ENCODE data around the gene TRNAU1AP. TPM values are rescaled to one million over a fixed set of nuclear protein-coding genes. Genes with fewer than 3 reads are reported as not detected.
"Not testable (repeated sequence)": the region's sequence is repeated elsewhere in the genome, so short reads cannot be mapped to it uniquely, and the experiment has no call there.

The TRNAU1AP gene
- total RNA-seq, 1 donor from 2014 or later = 38.6 TPM

GRCh38 chr1:28578696-28579218 is 25.9 kb downstream of the TRNAU1AP start:
- Mint-ChIP-seq H3K36me3 (ENCODE audit: insufficient read depth) (peaks cover 21% of the 10 kb centered on the region), H3K4me3 (ENCODE audit: low read depth) (no peak overlapping the region), H3K4me1 (ENCODE audit: low read depth) (peaks cover 19% of the 10 kb centered on the region), H3K27ac (no peak overlapping the region), H3K27me3 (peaks cover 3% of the 10 kb centered on the region), H3K9me3 (ENCODE audit: low read depth) (no peaks in the 10 kb centered on the region)
- TF ChIP-seq, protein P1, sequence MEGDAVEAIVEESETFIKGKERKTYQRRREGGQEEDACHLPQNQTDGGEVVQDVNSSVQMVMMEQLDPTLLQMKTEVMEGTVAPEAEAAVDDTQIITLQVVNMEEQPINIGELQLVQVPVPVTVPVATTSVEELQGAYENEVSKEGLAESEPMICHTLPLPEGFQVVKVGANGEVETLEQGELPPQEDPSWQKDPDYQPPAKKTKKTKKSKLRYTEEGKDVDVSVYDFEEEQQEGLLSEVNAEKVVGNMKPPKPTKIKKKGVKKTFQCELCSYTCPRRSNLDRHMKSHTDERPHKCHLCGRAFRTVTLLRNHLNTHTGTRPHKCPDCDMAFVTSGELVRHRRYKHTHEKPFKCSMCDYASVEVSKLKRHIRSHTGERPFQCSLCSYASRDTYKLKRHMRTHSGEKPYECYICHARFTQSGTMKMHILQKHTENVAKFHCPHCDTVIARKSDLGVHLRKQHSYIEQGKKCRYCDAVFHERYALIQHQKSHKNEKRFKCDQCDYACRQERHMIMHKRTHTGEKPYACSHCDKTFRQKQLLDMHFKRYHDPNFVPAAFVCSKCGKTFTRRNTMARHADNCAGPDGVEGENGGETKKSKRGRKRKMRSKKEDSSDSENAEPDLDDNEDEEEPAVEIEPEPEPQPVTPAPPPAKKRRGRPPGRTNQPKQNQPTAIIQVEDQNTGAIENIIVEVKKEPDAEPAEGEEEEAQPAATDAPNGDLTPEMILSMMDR (IDR thresholded peaks at IDR 0.05; ENCODE audit: unreplicated experiment) = no peak
- no peak for DNase-seq (ENCODE audit: low spot score, unreplicated experiment)

- peaks cover 3% of the 10 kb centered on the region for H3K27me3 Mint-ChIP-seq
- H3K4me1 Mint-ChIP-seq (ENCODE audit: low read depth) = peaks cover 19% of the 10 kb centered on the region
- no peaks in the 10 kb centered on the region for H3K9me3 Mint-ChIP-seq (ENCODE audit: low read depth)
- H3K36me3 Mint-ChIP-seq (ENCODE audit: insufficient read depth) = peaks cover 21% of the 10 kb centered on the region
- no peak for DNase-seq (ENCODE audit: low spot score, unreplicated experiment)
- peak overlapping the region; percentile 87 for H3K4me3 Mint-ChIP-seq (ENCODE audit: low read depth)
- TF ChIP-seq, protein P1 (IDR thresholded peaks at IDR 0.05; ENCODE audit: unreplicated experiment) = no peak
- peak overlapping the region; percentile 60 for H3K27ac Mint-ChIP-seq
Measured at GRCh38 chr1:28579401-28579800, 26.5 kb downstream of the TRNAU1AP start.

GRCh38 chr1:28580722-28581530 is 28.0 kb downstream of the TRNAU1AP start:
- Mint-ChIP-seq H3K36me3 (ENCODE audit: insufficient read depth) (peaks cover 21% of the 10 kb centered on the region), H3K27me3 (peaks cover 3% of the 10 kb centered on the region), H3K27ac (peak overlapping the region; percentile 95), H3K4me1 (ENCODE audit: low read depth) (peaks cover 19% of the 10 kb centered on the region), H3K4me3 (ENCODE audit: low read depth) (peak overlapping the region; percentile 87), H3K9me3 (ENCODE audit: low read depth) (no peaks in the 10 kb centered on the region)
- TF ChIP-seq, protein P1 (IDR thresholded peaks at IDR 0.05; ENCODE audit: unreplicated experiment) = peak; percentile 32
- DNase-seq (ENCODE audit: low spot score, unreplicated experiment) = no peak

DNA sequence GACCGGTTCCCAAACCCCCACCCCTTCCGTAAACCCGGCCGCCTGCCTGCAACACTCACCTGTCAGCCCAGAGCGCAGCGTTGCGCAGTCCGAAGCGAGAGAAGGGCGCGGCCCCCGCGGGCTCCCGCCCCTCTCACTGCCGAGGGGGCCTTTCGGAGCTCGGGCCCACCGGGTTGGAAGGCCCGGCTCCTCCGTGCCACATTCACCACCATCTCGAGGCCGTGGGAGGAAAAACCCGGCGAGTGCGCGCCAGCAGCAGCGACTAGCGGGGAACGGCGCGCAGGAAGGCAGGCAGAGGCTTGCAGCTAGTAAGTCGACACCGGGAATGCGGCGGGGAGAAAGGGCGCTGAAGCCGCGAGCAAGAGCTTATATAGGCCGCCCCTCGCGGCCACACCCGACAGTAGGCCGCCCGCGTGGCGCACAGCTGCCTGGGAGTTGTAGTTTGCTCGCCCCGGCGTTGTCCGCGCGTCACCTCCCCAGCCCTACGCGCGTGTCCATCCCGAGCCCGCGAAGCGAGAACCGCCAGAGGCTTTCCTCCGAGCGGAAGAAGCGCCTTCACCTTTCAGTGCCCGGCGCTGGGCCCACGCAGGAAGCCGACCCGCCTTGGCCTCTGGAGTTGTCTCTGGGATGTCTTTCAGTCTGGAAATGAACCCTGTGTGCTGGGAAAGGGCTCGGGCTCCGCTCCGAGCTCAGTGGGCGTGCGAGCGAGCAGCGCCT is 28.8 kb downstream of the TRNAU1AP start:
- DNase-seq (ENCODE audit: low spot score, unreplicated experiment) = peak; percentile 92
- H3K4me1 Mint-ChIP-seq (ENCODE audit: low read depth) = peaks cover 19% of the 10 kb centered on the region
- no peaks in the 10 kb centered on the region for H3K9me3 Mint-ChIP-seq (ENCODE audit: low read depth)
- TF ChIP-seq, protein P1 (IDR thresholded peaks at IDR 0.05; ENCODE audit: unreplicated experiment) = no peak
- peak overlapping the region; percentile 95 for H3K27ac Mint-ChIP-seq
- peak overlapping the region; percentile 87 for H3K4me3 Mint-ChIP-seq (ENCODE audit: low read depth)
- peaks cover 21% of the 10 kb centered on the region for H3K36me3 Mint-ChIP-seq (ENCODE audit: insufficient read depth)
- H3K27me3 Mint-ChIP-seq = peaks cover 3% of the 10 kb centered on the region

GRCh38 chr1:28582248-28582615 is 29.3 kb downstream of the TRNAU1AP start:
- H3K4me3 Mint-ChIP-seq (ENCODE audit: low read depth) = peak overlapping the region; percentile 87
- H3K4me1 Mint-ChIP-seq (ENCODE audit: low read depth) = peaks cover 19% of the 10 kb centered on the region
- peaks cover 18% of the 10 kb centered on the region for H3K36me3 Mint-ChIP-seq (ENCODE audit: insufficient read depth)
- no peaks in the 10 kb centered on the region for H3K9me3 Mint-ChIP-seq (ENCODE audit: low read depth)
- DNase-seq (ENCODE audit: low spot score, unreplicated experiment) = no peak
- H3K27me3 Mint-ChIP-seq = peaks cover 3% of the 10 kb centered on the region
- H3K27ac Mint-ChIP-seq = peak overlapping the region; percentile 95
- TF ChIP-seq, protein P1 (IDR thresholded peaks at IDR 0.05; ENCODE audit: unreplicated experiment) = no peak

DNA sequence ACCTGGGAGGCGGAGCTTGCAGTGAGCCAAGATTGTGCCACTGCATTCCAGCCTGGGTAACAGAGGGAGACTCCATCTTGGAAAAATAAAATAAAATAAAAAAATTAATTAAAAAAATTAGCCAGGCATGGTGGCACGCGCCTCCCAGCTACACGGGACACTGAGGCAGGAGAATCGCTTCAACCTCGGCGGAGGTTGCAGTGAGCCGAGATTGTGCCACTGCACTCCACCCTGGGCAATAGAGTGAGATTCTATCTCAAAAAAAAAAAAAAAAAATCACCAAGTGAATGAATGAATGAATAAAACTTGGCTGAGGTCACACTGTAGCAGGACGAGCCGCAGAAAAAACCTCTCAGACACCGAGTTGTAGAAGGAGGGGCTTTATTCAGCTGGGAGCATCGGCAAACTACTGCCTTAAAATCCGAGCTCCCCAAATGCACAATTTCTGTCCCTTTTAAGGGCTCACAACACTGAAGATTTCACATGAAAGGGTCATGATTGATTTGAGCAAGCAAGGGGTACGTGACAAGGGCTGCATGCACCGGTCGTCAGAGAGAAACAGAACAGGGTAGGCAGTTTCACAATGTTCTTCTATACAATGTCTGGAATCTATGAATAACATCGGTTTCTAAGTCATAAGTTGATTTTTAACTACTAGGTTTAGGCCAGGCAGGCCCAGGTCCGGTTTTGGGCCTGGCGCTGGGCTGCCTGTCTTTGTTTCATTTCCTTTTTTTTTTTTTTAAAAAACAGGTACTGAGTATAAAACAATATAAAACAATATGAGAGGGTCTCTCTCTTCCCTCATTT is 33.9 kb downstream of the TRNAU1AP start:
- not testable (repeated sequence) for DNase-seq (ENCODE audit: low spot score, unreplicated experiment); H3K27me3 Mint-ChIP-seq; H3K4me3 Mint-ChIP-seq (ENCODE audit: low read depth); H3K36me3 Mint-ChIP-seq (ENCODE audit: insufficient read depth); H3K9me3 Mint-ChIP-seq (ENCODE audit: low read depth); H3K27ac Mint-ChIP-seq; H3K4me1 Mint-ChIP-seq (ENCODE audit: low read depth)

All from progenitor cell of endocrine pancreas (in vitro differentiated cells).